Vein endothelial cell (primary cell): Measurements from ENCODE around the gene PEX6. TPM values are rescaled to one million over a fixed set of nuclear protein-coding genes. Genes with fewer than 3 reads are reported as not detected.

Experiments used
- total RNA-seq: library from RNA; depleted of rRNA; stranded (reverse); fragments of >200 nt; gene quantifications from 2 replicates; pipeline ENCODE4 v1.2.3, GENCODE V29; 2012

The PEX6 gene
- total RNA-seq = 11.8 and 20.3 TPM in 2 replicates

GRCh38 chr6:42978839-42979522, at the start of gene PEX6:
Gene PEX6, minus strand, starts transcription at chr6:42979181. Its CDS starts 31 bp downstream, at chr6:42979150.

GRCh38 chr6:43021270-43022047, 42.5 kb upstream of the PEX6 start, which contains the start of gene RRP36:
Gene RRP36, plus strand, starts transcription at chr6:43021623. Its CDS starts 32 bp downstream, at chr6:43021655.

GRCh38 chr6:43013843-43014433, 35.0 kb upstream of the PEX6 start, which contains the start of the genes KLHDC3 and MEA1:
Gene KLHDC3, plus strand, starts transcription at chr6:43014249. Its CDS starts 2,944 bp downstream, at chr6:43017193.
Gene MEA1, minus strand, starts transcription at chr6:43013946. Its CDS starts 133 bp downstream, at chr6:43013813.

GRCh38 chr6:42984001-42984923, 5.3 kb upstream of the PEX6 start, which contains the start of gene PPP2R5D:
Gene PPP2R5D, plus strand, starts transcription at chr6:42984570. Its CDS starts 108 bp downstream, at chr6:42984678.

GRCh38 chr6:42960243-42961019, 18.6 kb downstream of the PEX6 start, which contains the start of gene GNMT:
Gene GNMT, plus strand, starts transcription at chr6:42960754. Its CDS starts 14 bp downstream, at chr6:42960768.

GRCh38 chr6:42928986-42929820, 49.8 kb downstream of the PEX6 start, which contains the start of gene CNPY3:
Gene CNPY3, plus strand, starts transcription at chr6:42929480. Its CDS starts 91 bp downstream, at chr6:42929571.

GRCh38 chr6:42915732-42916131, 63.2 kb downstream of the PEX6 start, which contains the start of gene PTCRA:
Gene PTCRA, plus strand, starts transcription at chr6:42916053. Its CDS starts 17 bp downstream, at chr6:42916070.

Other genes starting within 250 kb of the PEX6 start
- gene TBCC, start 233.1 kb downstream of the PEX6 start, total RNA-seq = 34.0 and 35.3 TPM in 2 replicates
- 6.2 and 6.9 TPM in 2 replicates for gene BICRAL, start 197.1 kb downstream of the PEX6 start, total RNA-seq
- 148 and 153 TPM in 2 replicates for gene RPL7L1, start 99.6 kb downstream of the PEX6 start, total RNA-seq
- gene PTCRA, start 63.1 kb downstream of the PEX6 start, total RNA-seq = not detected in 2 replicates
- gene CNPY3, start 49.7 kb downstream of the PEX6 start, total RNA-seq = 24.6 and 28.4 TPM in 2 replicates
- gene GNMT, start 18.4 kb downstream of the PEX6 start, total RNA-seq = 0.33 TPM in 1 of 2 replicates, not detected in the other
- gene PPP2R5D, start 5.4 kb upstream of the PEX6 start, total RNA-seq = 44.0 and 50.3 TPM in 2 replicates
- gene MEA1, start 34.8 kb upstream of the PEX6 start, total RNA-seq = 45.5 and 46.4 TPM in 2 replicates
- gene KLHDC3, start 35.1 kb upstream of the PEX6 start, total RNA-seq = 129 and 137 TPM in 2 replicates
- 102 and 110 TPM in 2 replicates for gene RRP36, start 42.4 kb upstream of the PEX6 start, total RNA-seq
- gene CUL7, start 74.7 kb upstream of the PEX6 start, total RNA-seq = 26.7 and 50.0 TPM in 2 replicates
- gene MRPL2, start 80.3 kb upstream of the PEX6 start, total RNA-seq = 19.1 and 26.5 TPM in 2 replicates
- 15.9 and 17.0 TPM in 2 replicates for gene KLC4, start 80.5 kb upstream of the PEX6 start, total RNA-seq
- 12.0 and 35.6 TPM in 2 replicates for gene PTK7, start 97.1 kb upstream of the PEX6 start, total RNA-seq
- 24.8 TPM in 2 replicates for gene SRF, start 192.1 kb upstream of the PEX6 start, total RNA-seq
- 24.9 and 31.7 TPM in 2 replicates for gene CUL9, start 203.0 kb upstream of the PEX6 start, total RNA-seq